Left lung (tissue), 10 donors: ENCODE results near the gene PHF20. TPM values are rescaled to one million over a fixed set of nuclear protein-coding genes. Genes with fewer than 3 reads are reported as not detected.
"Not testable (repeated sequence)": the region's sequence is repeated elsewhere in the genome, so short reads cannot be mapped to it uniquely, and the experiment has no call there.

ENCODE experiments used
- ATAC-seq: fragments of 200-7000 bp; cut with Tn5 transposase; one replicate; pipeline ENCODE4 v1.9.1; 2020; ENCODE audit warnings: moderate library complexity
- DNase-seq, 4 donors: peaks; one replicate each; pipeline ENCODE4 v3.0.0-alpha.2; 2013 to 2020
- H3K27ac ChIP-seq, 2 donors: fragments of 200-600 bp; sonication (generic) in 1 of 2; one replicate each; pipeline versions ENCODE4 v1.5.0 to v1.8.0; 2020 to 2021
- H3K27me3 ChIP-seq, 2 donors: fragments of 200-600 bp; sonication (generic) in 1 of 2; one replicate each; pipeline versions ENCODE4 v1.5.0 to v1.8.0; 2020 to 2021
- H3K36me3 ChIP-seq, 2 donors: fragments of 200-600 bp; sonication (generic) in 1 of 2; one replicate each; pipeline versions ENCODE4 v1.5.0 to v1.8.0; 2020 to 2021
- H3K4me1 ChIP-seq, 2 donors: fragments of 200-600 bp; one replicate each; pipeline ENCODE4 v1.8.0; 2021
- H3K4me3 ChIP-seq, 2 donors: fragments of 200-600 bp; sonication (generic) in 1 of 2; one replicate each; pipeline versions ENCODE4 v1.5.0 to v1.8.0; 2020 to 2021; ENCODE audit warnings: mild to moderate bottlenecking in 1 of 2
- H3K9me3 ChIP-seq, 2 donors: fragments of 200-600 bp; sonication (generic) in 1 of 2; one replicate each; pipeline versions ENCODE4 v1.5.0 to v1.8.0; 2020 to 2021
- CTCF ChIP-seq, 2 donors: fragments of 200-600 bp; sonication (generic) in 1 of 2; IDR thresholded peaks; one replicate each; pipeline versions ENCODE4 v1.5.0 to v1.8.0; 2021; ENCODE audit warnings: antibody characterized with exemption in 2 of 2
- intact Hi-C, 2 donors: fragments of 100-400 bp; cut with DNase I; formaldehyde crosslinking; loops; one replicate each; pipeline versions ENCODE4 v1.11.2 to v1.14.2; 2022
- polyA plus RNA-seq, 6 donors: library from polyadenylated mRNA; unstranded; fragments of 120-200 nt; gene quantifications; one replicate each; pipeline ENCODE4 v1.2.1, GENCODE V29; 2013; ENCODE audit not compliant: insufficient read length in 6 of 6
- total RNA-seq, 2 donors: library from RNA; stranded (reverse); fragmentation: NEBNext Ultra II Directional; extraction: Animal tissue kit (Norgen Biotek cat#: 25700); gene quantifications; one replicate each; pipeline ENCODE4 v1.2.1, GENCODE V29; 2021
- donor health status: DM: no; HTN: yes; CAD: no.
- donor health status: DM: no; HTN: no; CAD: no.

The PHF20 gene
- total and polyA plus RNA-seq, 8 donors: 31.1 to 43.4 (median 39.6) TPM

GRCh38 chr20:35773154-35773751 lies 1.4 kb downstream of the PHF20 start:
- DNase-seq (peak in 1 of 4 donors; percentile 55), ATAC-seq (peak; percentile 3)
- peaks cover 27 to 75% of the 10 kb centered on the region in 2 donors for H3K4me1 ChIP-seq
- intact Hi-C loops: no loop called here
- H3K9me3 ChIP-seq: no peaks in the 10 kb centered on the region
- H3K36me3 ChIP-seq: peaks cover 0 to 9% of the 10 kb centered on the region in 2 donors
- H3K27me3 ChIP-seq: no peaks in the 10 kb centered on the region
- peak overlapping the region; percentile 88 to 97 for H3K27ac ChIP-seq
- peak overlapping the region; percentile 58 to 70 for H3K4me3 ChIP-seq
- TF ChIP-seq CTCF (IDR thresholded peaks at IDR 0.05): no peak

- ATAC-seq (no peak), DNase-seq (no peak)
- no peak for TF ChIP-seq CTCF (IDR thresholded peaks at IDR 0.05)
- Histone ChIP-seq H3K36me3 (peaks cover 0 to 16% of the 10 kb centered on the region in 2 donors), H3K4me3 (no peak overlapping the region), H3K27ac (no peak overlapping the region), H3K27me3 (no peaks in the 10 kb centered on the region), H3K4me1 (peaks cover 24 to 63% of the 10 kb centered on the region in 2 donors), H3K9me3 (no peaks in the 10 kb centered on the region)
- intact Hi-C loops: no loop called here
Measured at GRCh38 chr20:35774391-35774790, 2.6 kb downstream of the PHF20 start.

GRCh38 chr20:35776513-35777101 lies 4.8 kb downstream of the PHF20 start:
- no peak overlapping the region for H3K4me3 ChIP-seq
- intact Hi-C loops: no loop called here
- ATAC-seq (no peak), DNase-seq (peak in 1 of 4 donors; percentile 71)
- peaks cover 13 to 41% of the 10 kb centered on the region in 2 donors for H3K4me1 ChIP-seq
- no peaks in the 10 kb centered on the region for H3K27me3 ChIP-seq
- peak overlapping the region in 1 of 2 donors; percentile 23 for H3K27ac ChIP-seq
- TF ChIP-seq CTCF (IDR thresholded peaks at IDR 0.05): no peak
- peaks cover 0 to 26% of the 10 kb centered on the region in 2 donors for H3K36me3 ChIP-seq
- H3K9me3 ChIP-seq: no peaks in the 10 kb centered on the region

- peaks cover 0 to 37% of the 10 kb centered on the region in 2 donors for H3K36me3 ChIP-seq
- H3K9me3 ChIP-seq, ATAC-seq, DNase-seq, H3K27ac ChIP-seq, H3K4me3 ChIP-seq, intact Hi-C loops, H3K4me1 ChIP-seq, H3K27me3 ChIP-seq: not testable (repeated sequence)
Measured at GRCh38 chr20:35783811-35784210, 12.0 kb downstream of the PHF20 start.

GRCh38 chr20:35785541-35785940 lies 13.7 kb downstream of the PHF20 start:
- H3K36me3 ChIP-seq: peaks cover 0 to 21% of the 10 kb centered on the region in 2 donors
- ATAC-seq, intact Hi-C loops, H3K27ac ChIP-seq, H3K4me1 ChIP-seq, DNase-seq, H3K4me3 ChIP-seq, H3K27me3 ChIP-seq, H3K9me3 ChIP-seq: not testable (repeated sequence)

- H3K27ac ChIP-seq: no peak overlapping the region
- no peak for ATAC-seq
- H3K4me3 ChIP-seq: no peak overlapping the region
- peaks cover 0 to 5% of the 10 kb centered on the region in 2 donors for H3K36me3 ChIP-seq
- intact Hi-C loops: no loop called here
- H3K9me3 ChIP-seq: no peaks in the 10 kb centered on the region
- DNase-seq: no peak
- peaks cover 5 to 19% of the 10 kb centered on the region in 2 donors for H3K4me1 ChIP-seq
- TF ChIP-seq CTCF (IDR thresholded peaks at IDR 0.05): no peak
- no peaks in the 10 kb centered on the region for H3K27me3 ChIP-seq
Measured at GRCh38 chr20:35788796-35789195, 17.0 kb downstream of the PHF20 start.
